T-helper 2 cell treated with Interferon-gamma antibody and Interleukin-4, amounts not matched to agents 100 ng/mL and 5 ng/mL, for 36 hours (primary cell): Measurements from ENCODE around the gene GGN. TPM values are rescaled to one million over a fixed set of nuclear protein-coding genes. Genes with fewer than 3 reads are reported as not detected.

Experiments used
- intact Hi-C: fragments of 100-400 bp; cut with micrococcal nuclease; formaldehyde crosslinking; loops from one replicate; pipeline ENCODE4 v1.15.1; 2023
- total RNA-seq: library from RNA; stranded (reverse); gene quantifications from 2 replicates; pipeline ENCODE4 v1.2.3, GENCODE V29; 2022

Gene GGN
- total RNA-seq, 1 donor from 2014 or later = 0.11 TPM

DNA sequence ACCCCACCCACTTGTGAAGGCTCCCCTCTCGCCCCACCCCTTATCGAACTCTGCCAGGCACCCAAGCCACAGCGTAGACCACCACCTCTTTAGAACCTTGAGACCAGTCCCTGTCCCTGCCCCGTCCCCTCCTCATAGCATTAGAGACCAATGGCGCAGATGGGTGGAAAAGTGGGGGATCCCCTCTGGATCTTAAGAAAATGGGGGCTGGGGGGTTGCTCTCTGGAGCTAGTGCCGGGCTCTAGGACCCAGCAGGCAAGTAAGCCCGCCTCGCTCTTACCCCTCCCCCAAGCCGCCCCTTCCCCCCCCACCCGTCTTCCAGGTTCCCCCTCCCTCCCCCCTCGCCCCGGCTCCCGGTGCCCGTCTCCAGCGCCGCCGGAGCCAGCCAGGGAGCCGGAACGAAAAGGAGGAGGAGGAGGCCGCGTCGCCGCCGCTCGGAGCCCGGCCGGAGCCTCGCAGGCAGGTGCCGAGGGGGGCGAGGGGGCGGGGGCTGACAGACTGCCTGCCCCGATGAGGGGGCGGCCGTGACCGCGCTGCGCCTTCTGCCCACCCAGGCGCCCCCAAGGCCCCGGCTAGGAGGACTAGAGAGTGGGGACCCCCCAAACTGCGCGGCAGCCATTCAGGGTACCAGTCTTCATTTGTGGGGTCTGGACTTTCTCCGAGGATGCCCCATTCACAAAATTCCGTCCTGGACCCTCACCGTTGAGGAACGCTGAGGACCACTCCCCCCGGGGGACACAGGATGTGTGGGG lies 691 bp upstream of the GGN start, which contains the start of gene SPRED3:
SPRED3 (plus strand) TSS at position 349 of the 752 bp plus-strand sequence. CDS start 1,606 bp downstream, outside the sequence.
- intact Hi-C loops = loop anchor here (2.0 to 5.0 kb wide), 3 partner anchors 14 to 51 kb away; partner anchors contain the start of genes CATSPERG and FAM98C

DNA sequence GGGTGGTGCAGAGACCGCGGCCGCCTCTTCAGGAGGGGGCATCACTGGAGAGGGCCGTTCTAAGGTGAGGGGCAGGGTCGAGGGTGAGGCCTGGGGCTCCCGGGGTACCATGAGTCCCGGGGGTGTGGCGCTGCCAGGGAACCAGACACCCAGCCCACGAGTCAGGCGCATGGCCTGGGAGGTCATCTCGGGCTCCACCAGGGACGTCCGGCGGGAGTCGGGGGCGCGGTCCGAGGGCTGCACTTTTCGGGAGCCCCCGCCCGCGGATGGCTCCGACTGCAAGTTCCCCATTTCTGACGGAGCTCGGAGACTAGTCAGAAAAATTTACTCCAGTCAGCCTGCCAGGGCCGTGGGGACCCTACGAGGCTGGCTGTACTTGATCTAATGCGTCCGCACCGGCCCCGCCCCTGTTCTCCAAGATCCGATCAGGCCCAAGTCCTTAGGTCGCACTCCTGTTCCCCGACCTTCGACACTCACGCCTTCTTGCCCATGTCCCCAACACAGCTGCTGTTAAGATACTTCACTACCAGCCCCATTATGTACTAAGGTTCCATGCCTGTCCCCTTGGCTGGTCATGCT lies 774 bp downstream of the GGN start:
- intact Hi-C loops = loop anchor here (1.0 to 5.0 kb wide), 2 partner anchors 13 to 50 kb away; partner anchors contain the start of genes CATSPERG and PSMD8

DNA sequence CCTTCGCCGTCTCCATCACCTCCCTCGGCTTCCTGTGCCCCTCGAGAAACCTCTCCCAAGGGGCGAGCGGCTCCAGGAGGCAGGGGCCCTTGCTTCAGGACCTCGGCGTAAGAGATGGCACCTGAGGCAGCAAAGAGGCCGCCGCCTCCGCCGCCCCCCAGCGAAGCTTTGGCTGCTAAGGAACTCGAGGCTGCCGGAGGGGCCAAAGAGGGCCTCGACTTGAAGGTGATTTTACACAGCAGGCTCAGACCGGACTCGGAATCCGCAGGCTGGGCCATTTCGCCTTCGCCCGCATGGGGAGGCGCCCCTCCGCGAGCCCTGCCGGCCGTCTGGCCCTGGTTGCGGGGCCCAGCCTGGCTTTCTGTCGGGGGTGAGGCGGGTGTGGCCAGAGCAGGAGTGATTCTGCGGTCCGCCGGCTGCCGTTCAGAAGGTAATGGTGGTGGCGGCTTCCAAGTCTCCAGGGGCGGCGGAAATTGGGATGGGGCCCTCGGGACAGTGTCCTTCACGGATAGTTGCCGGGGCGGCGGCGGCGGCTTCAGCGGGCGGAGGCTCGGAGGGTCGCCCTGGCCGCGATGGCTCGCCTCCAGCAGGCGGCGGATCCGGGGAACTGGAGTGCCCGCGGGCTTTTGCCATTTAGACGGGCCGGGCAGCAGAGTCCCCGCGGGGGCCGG lies 1.4 kb downstream of the GGN start:
- intact Hi-C loops = loop anchor here (5.0 kb wide), 1 partner anchor 49 kb away; the partner anchor contains the start of gene CATSPERG

DNA sequence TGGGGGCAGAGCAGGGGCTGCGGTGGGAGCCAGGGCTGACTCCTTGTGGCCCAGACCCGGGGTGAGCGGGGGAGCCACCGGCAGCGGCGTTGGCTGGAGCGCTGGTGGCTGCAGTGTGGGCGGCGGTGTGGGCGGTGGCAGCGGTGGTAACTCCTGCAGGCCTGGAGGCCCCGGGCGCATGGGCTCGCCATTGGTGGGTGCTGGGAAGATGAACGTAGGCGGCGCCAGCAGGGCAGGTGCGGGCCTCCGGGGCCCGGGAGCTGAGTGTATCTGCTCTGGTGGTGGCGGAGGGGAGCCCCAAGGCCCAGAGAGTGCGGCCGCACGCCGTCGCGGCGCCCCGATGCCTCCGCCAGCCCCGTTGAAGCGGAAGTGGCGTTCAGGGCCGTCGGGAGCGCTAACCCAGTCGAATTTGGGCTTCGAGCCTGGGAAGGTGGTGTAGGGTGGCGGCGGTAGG lies 2.0 kb downstream of the GGN start:
- intact Hi-C loops = loop anchor here (5.0 kb wide), 1 partner anchor 49 kb away; the partner anchor contains the start of gene CATSPERG

DNA sequence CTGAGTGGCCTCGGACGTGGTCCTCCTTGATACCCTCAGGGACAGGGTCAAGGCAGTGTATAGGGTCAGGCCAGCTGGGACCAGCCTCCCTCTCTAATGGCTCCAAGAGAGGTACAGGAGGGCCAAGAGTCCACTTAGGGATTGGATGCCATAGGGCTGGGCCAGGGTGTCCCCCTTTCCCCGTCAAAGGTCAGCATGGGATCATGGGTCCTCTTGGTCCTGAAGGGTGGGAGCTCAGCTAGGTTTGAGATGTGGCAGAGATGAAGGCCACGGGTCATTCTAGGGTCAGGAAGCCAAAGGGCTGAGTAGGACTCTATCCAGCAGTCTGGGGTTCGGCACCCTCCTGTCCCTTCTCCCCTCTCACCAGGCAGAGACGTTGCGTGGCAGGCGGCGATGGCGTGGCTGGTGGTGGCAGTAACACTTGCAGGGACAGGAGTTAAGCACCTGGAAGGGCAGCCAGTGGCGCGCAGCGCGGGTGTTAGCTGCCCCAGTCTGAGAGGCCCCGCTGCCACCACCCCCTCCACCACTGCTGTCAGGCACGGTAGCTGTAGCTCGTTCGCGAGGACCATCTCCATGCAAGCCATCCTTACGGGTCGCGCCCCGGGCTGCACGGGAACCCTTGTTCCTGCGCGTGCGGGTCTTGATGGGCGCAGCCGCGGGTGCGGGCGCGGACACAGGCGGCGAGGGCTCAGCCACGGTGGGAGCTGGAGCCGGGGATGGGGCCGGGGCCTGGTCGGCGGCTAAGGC lies 2.6 kb downstream of the GGN start:
- intact Hi-C loops = loop anchor here (5.0 kb wide), 1 partner anchor 48 kb away; the partner anchor contains the start of gene CATSPERG

DNA sequence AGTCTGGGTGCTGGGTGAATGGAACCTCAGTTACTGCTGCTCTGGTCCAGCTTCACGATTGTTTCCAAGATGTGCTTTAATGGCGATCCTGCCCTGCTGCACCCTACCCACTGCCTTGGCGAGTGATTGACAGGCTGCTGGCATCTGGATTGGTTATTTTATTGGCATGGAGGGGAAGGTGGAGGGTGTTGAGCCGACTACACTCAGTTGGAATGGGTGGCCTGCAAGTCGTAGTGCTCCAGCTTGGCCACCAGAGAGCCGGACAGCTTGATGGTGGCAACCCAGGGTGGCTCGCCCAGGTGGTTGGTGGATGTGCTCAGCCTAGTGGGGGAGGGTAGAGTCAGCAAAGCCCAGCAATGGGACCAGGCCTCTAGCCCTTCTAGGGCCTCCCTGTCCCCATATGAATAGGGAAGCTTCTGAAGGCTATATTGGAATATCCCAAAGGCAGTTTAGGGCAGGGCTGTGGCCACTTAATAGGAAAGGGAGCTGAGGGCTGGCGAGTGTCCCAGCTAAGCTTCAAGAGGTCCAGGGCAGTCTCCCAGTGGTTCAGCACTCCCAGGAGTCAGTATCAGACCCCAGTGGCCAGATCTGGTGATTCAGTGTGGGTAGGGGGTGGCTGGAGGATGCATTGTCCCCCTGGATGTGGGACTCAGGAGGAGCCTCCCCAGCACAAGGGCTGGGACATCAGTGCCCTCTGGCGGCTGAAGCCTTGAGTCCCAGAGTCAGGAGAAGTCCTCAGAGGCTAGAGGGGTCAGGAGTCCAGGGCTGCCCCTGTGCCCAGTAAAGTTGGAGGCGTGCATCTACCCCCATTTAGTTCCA lies 3.4 kb downstream of the GGN start:
- intact Hi-C loops = loop anchor here (5.0 kb wide), 1 partner anchor 47 kb away; the partner anchor contains the start of gene CATSPERG

DNA sequence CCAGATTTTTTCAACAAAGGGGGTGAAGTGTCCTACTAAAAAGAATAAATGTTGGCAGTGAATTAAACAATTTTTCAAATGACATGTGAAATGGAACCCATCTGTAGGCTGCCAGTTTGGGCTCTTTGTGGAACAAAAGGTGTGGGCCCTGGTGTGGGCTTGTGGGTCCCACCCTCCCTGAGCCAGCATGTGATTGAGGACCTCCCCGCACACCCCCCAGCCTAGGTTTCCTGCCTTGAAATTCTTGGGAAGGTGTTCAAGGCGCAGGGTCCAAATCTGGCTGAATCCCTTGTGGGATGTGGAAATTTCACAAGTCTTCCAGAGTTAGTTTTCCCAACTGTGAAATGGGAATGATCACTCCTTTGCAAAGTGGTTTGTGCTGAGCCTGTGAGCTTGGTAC lies 4.1 kb downstream of the GGN start:
- intact Hi-C loops = no loop called here

DNA sequence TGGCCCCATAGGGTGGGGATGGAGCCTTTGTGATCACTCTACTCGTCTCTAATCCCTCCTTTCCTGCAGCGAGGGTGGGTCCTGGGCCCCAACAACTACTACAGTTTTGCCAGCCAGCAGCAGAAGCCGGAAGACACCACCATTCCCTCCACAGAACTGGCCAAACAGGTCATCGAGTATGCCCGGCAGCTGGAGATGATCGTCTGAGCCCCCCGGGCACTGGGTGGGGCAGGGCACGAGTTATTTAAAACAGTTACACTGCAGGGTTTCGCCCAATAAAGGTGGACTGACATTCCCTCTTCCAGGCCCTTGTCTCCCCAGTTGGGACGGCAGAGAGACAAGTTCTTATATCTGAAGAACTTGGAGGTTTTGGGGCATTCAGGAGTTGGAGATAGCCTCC lies 4.7 kb downstream of the GGN start:
- intact Hi-C loops = no loop called here

DNA sequence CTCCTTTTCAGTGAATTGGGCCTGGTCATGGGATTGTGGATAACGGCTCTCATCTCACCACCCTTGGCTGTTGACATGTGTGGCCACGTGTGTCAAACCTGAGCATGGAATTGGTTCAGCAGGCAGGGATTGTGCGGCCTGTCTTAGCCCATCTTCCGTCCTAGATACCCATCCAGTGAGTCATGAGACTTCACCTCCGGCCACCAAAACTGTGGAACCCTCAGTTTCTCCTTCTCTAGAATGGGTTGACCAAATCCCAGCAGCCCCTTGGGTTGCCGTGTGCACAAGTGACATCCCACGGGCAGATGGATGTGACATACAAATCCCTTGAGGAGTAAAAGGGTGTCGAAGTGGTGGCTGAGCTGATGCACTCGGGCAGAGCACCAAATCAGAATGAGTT lies 6.7 kb downstream of the GGN start:
- intact Hi-C loops = no loop called here

DNA sequence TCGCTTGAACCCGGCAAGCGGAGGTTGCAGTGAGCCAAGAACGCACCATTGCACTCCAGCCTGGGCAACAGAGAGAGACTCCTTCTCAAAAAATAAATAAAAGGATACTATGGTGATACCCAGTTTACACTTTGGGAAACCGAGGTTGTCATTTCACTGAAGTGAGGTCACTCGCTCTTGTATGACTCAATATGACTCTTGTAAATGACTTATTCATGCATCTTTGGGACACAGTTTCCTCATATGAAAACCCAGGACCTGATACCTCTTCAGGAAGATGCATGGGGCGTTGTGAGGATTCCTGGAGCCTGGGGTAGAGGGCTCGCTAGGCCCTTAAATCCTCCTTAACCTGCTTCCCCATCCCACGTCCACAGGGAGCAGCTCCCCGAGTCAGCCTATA lies 9.0 kb downstream of the GGN start:
- intact Hi-C loops = no loop called here

DNA sequence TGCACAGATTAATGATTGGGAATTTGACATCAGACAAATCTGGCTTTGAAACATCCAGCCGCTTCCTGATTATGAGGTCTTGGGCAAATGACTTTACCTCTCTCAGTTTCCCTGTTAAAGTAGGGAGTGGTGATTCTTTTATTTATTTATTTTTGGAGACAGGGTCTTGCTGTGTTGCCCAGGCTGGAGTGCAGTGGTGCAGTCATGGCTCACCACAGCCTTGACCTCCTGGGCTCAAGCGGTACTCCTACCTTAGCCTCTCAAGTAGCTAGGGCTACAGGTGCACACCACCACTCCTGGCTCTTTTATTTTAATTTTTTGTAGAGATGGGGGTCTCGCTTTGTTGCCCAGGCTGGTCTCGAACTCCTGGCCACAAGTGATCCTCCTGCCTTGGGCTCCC lies 10.8 kb downstream of the GGN start:
- intact Hi-C loops = no loop called here

DNA sequence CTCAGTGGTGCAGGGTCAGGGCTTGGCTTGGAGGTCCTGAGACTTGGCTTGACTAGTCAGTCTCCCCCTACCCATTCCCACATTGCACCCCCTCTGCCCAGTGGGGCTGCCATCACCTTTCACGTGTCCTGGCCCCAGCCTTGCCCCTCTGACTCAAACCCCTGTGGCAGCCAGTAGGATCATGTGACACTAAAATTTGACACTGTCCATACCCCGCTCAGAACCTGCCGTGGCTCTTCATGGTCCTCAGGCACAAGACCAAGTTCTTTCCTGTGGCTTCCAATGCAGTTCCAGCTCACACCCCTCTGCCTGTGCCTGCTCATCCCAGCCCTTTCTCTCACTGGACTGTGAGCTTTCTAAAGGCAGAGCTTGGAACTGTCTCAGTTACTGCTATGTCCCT lies 11.3 kb downstream of the GGN start:
- intact Hi-C loops = no loop called here

DNA sequence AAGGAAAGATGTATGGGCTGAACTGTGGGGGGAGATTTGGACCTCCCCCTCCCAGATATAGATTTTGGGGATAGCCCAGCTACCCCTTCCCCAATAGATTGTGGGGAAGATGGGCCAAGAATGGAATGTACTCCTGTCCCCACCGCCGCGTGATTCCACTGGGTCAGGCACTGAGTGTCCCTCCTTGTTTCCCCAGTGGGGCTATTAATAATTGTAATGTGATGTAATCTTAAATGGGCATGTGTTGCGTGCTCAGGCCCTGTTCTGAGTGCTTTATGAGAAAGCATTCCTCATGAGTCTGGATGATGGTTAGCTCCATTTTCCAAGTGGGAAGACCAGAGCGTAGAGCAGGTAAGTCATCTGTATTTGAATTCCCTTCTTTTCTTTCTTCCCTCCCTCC lies 12.1 kb downstream of the GGN start:
- intact Hi-C loops = loop anchor here (2.0 kb wide), 1 partner anchor 27 kb away; the partner anchor contains the start of gene FAM98C

DNA sequence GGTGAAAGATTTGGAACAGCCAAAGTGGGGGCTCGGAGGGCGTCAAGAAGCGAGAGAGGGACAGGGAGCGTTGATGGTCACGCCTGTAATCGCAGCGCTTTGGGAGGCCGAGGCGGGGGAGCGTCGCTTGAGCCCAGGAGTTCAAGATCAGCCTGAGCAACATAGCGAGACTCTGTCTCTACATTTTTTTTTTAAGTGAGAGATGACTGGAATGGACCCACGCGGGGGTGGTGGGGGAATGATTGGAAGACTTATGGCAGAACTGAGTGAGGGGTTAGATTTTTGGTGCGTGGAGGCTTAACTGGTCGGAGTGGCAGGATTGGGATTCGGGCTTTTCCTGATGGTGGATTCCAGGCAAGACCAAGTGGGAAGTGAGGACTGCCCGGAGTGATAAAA lies 12.7 kb downstream of the GGN start:
- intact Hi-C loops = loop anchor here (2.0 kb wide), 1 partner anchor 28 kb away; the partner anchor contains the start of gene FAM98C

DNA sequence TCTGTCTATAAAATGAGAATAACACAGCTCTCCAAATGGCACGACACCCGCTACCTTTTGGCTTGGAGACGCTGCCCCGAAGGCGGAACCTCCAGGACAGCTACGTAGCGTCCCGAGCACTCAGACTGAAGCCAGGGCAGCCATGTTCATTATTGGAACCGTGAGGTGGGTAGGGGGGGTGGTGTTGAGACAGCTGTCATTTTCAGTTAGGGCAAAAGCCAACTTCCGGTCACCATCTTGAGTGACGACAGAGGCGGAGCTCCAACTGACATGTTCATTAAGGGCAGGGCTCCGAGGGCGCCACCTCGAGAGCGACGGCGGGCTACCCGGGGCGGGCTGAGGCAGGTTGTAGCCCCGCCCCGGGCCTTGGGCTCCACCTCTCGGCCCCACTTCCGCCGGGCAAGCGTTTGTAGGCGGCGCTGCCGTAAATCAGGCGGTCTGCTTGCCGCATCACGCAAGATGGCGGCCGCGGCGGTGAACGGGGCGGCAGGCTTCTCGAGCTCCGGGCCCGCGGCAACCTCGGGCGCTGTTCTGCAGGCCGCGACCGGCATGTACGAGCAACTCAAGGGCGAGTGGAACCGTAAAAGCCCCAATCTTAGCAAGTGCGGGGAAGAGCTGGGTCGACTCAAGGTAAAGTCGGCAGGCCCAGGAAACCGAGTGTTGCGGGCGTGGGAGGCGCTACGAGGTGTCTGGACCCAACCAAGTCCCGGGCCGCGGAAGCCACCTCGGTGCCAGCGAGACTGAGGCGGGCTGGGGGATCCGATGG lies 13.3 kb downstream of the GGN start, which contains the start of gene PSMD8:
PSMD8 (plus strand) TSS at position 240 of the 766 bp plus-strand sequence; CDS start at position 271, 31 bp downstream.
- intact Hi-C loops = loop anchor here (1.0 to 2.0 kb wide), 6 partner anchors 12 to 556 kb away; partner anchors contain the start of genes FAM98C, MRPS12 and SARS2

DNA sequence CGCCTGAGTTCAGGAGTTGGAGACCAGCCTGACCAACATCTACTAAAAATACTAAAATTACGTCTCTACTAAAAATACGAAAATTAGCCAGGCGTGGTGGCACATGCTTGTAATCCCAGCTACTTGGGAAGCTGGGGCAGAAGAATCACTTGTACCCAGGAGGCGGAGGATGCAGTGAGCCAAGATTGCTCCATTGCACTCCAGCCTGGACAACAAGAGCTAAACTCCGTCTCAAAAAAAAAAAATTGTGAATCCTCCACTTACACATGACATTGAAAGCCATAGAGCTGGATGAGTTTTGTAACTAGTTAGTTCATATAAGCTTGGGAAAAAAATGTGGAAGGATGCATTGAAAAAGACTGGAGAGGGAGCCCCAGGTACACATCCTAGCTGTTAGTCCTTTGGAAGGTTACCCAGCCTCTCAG lies 13.9 kb downstream of the GGN start:
- intact Hi-C loops = loop anchor here (1.0 to 2.0 kb wide), 6 partner anchors 12 to 556 kb away; partner anchors contain the start of genes FAM98C, MRPS12 and SARS2

DNA sequence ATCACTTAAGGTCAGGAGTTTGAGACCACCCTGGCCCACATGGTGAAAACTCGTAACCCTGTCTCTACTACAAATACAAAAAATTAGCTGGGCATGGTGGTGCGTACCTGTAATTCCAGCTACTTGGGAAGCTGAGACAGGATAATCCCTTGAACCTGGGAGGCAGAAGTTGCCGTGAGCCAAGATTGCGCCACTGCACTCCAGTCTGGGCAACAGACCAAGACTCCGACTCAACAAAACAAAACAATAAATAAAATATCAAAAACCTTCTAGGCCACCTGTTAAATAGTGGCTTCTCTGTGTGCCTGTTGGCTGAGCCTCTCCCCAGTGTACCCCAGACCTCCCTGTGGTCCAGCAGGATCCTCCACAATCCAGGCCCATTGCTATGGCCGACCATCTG lies 16.8 kb downstream of the GGN start:
- intact Hi-C loops = no loop called here

DNA sequence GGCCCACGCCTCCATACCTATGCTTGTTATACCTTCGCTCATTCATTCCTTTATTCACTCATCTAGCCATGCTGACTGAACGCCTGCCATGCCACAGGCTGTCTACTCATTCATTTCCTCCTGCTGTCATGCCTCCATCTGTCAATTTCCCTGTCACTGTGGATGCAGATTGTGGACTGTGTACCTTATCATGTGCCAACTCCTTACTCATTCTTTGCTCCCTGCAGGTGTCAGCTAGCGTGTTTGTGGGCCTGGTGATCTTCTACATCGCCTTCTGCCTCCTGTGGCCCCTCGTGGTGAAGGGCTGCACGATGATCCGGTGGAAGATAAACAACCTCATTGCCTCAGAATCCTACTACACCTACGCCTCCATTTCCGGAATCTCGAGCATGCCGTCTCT lies 17.5 kb downstream of the GGN start:
- intact Hi-C loops = no loop called here

DNA sequence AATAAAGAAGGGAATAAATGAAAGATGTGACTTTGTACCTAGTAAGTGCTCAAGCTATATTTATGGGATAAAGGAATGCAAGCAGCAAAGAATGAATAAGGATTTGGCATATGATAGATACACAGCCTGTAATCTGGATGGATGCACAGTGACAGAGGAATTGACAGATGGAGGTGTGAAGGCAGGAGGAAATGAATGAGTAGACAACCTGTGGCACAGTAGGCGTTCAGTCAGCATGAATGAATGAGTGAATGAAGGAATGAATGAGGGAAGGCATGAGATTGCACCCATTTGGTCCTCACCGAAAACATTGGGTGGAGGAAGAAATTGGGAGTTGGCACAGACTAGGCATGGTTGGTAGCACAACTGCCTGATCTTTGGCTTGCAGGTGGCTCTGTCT lies 18.2 kb downstream of the GGN start:
- intact Hi-C loops = no loop called here
